H7 (cell line): ENCODE data around the gene LARP1. TPM values are rescaled to one million over a fixed set of nuclear protein-coding genes. Genes with fewer than 3 reads are reported as not detected.
"Not testable (repeated sequence)": the region's sequence is repeated elsewhere in the genome, so short reads cannot be mapped to it uniquely, and the experiment has no call there.

Source experiments
- DNase-seq: peaks from one replicate; pipeline ENCODE4 v3.0.0; 2012
- H3K27me3 ChIP-seq: 2 replicates; pipeline ENCODE4 v1.6.0; 2011; ENCODE audit warnings: mild to moderate bottlenecking, low read length; ENCODE audit not compliant: control insufficient read depth, insufficient read depth
- H3K36me3 ChIP-seq: replicated peaks from 2 replicates; pipeline ENCODE4 v1.5.1; 2011; ENCODE audit warnings: low read length; ENCODE audit not compliant: control insufficient read depth, insufficient read depth
- H3K4me3 ChIP-seq: 2 replicates; pipeline ENCODE4 v1.5.1; 2011; ENCODE audit warnings: low read depth, mild to moderate bottlenecking, control low read depth, low read length, moderate library complexity; ENCODE audit not compliant: insufficient read depth
- total RNA-seq: library from RNA; depleted of rRNA; stranded (reverse); fragments of >200 nt; shearing (Covaris generic); gene quantifications from 2 replicates; pipeline ENCODE4 v1.2.3, GENCODE V29; 2014

LARP1 gene
- total RNA-seq, 1 experiment from 2014 or later = 134 TPM

DNA sequence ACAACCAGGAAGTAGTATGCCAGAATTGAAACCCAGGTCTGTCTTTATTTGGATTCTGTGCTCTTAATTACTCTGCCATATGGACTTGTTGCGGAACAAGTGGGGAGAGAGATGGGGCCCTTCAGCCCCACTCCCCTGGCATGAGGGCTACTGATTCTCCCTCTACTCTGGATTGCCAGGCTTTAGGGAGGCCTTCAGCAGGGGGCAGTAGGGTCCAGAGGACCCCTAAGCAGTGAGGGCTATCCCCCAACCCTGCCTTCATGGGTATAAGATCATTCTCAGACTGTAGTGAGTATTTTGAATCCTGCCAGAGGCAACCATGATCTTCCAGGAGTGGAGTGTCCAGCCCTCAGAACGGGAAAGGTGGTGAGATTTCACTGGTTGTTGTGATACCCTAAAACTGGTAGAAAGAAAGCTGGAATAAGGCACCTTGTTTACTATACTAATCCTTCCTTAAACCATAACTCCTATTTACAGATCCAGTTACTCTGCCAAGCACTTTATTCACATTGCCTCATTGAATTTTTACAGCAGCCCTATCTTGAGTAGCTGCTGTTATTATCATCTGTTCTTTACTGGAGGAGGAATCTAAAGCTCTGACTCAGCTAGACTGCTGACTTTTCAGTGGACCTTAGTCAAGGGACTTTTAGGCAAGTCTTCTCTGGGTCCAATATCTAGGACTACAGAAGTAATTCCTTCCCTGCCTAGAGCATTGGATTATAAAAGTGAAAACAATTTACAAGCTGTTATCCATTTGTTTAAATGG is 31.3 kb upstream of the LARP1 start:
- Histone ChIP-seq H3K27me3 (no peaks in the 10 kb centered on the region), H3K36me3 (no peaks in the 10 kb centered on the region; the same call in 1 of the 2 replicates), H3K4me3 (no peak overlapping the region)
- DNase-seq = no peak

DNA sequence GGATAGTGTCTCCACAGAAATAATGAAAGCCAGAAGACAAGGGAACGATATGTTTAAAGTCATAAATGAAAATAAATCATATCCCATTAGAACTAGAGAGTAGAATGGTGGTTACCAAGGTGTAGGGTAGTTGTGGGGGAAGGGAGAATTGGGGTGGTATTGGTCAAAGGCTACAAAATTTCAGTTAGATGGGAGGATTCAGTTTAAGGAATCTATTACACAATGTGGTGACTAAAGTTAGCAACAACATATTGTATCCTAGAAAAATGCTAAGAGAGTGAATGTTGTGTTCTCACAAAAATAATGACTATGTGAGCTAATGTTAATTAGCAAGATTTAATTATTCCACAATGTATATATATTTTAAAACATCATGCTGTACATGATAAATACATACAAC is 27.8 kb upstream of the LARP1 start:
- no peaks in the 10 kb centered on the region for H3K27me3 ChIP-seq
- H3K4me3 ChIP-seq = no peak overlapping the region
- DNase-seq = no peak
- no peaks in the 10 kb centered on the region; the same call in none of the 2 replicates for H3K36me3 ChIP-seq

DNA sequence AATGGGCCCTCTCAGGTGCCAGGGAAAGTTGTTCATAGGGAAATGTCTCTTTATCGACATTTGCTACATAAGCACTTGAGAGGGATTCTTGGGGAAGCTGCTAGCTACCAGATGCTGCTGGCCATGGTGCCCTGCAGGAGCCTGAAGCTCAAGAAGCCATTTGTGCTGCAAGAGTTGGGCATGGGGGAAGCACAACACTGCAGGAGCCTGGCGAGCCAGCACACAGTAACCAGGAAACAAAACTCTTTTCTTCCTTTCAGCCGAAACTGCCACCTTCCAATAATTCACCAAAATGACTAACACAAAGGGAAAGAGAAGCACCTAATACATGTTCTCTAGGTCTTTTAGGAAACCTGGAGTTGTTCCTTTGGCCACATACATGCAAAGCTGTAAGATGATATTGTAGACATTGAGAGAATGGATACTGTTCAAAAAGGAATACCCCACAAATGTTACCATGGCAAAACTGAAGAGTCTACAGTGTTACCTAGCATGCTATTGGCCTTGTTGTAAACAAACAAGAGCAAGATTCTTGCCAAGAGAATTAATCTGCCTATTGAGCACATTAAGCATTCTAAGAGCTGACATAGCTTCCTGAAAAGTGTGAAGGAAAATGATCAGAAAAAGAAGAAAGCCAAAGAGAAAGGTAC is 26.1 kb upstream of the LARP1 start:
- no peak for DNase-seq
- no peak overlapping the region for H3K4me3 ChIP-seq

DNA sequence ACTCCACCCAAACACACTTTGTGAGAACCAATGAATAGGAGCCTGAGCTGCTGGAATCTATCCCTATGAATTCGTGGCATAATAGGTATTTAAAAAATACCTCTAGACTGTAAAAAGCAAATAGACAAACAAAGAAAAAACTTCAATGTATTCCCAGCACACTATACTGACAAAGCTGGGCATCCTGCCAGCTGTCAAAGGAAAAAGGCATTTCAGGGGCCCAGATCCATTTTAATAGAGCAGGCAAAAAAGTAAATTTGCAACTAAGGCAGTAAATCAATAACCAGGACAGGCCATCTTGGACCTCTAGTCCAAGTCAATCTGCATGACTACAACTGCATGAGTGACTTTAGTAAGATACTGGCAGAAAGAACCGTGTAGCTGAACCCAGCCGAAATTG is 25.6 kb upstream of the LARP1 start:
- H3K36me3 ChIP-seq = no peaks in the 10 kb centered on the region; the same call in 1 of the 2 replicates
- no peak for DNase-seq
- H3K4me3 ChIP-seq = no peak overlapping the region
- H3K27me3 ChIP-seq = no peaks in the 10 kb centered on the region

More for the DNA sequence above, 26.1 kb upstream of the LARP1 start:
- Histone ChIP-seq H3K27me3 (no peaks in the 10 kb centered on the region), H3K36me3 (no peaks in the 10 kb centered on the region; the same call in none of the 2 replicates)

DNA sequence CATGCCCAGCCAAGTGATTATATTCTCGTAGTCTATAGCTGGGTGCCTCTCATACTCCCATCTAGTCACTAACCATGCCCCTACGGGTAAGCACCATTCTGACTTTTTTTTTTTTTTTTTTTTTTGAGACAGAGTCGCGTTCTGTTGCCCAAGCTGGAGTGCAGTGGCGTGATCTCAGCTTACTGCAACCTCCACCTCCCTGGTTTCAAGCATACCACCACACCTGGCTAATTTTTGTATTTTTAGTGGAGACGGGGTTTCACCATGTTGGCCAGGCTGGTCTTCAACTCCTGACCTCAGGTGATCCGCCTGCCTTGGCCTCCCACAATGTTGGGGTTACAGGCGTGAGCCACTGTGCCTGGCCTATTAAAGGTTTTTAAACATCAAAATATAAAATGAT is 24.4 kb upstream of the LARP1 start:
- not testable (repeated sequence) for H3K36me3 ChIP-seq, H3K4me3 ChIP-seq, H3K27me3 ChIP-seq, DNase-seq

DNA sequence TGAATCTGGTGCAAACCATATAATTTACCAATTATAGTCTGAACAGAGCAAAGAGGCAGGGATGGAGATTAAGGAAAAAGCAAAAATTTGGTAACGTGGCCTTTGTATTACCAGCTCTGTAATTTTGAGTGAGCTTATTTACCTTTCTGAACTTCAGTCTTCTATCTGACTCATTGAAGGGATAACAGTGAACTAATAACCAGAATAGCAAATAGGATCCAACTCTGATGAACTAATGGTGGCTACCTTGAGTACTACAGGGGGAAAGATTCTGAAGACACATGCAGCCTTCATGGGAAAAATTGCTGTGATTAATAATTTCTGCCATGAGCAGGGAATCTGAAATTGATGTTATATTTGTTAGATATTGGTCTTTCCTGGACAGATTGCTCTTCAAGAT is 23.0 kb upstream of the LARP1 start:
- Histone ChIP-seq H3K4me3 (no peak overlapping the region), H3K36me3 (no peaks in the 10 kb centered on the region; the same call in 1 of the 2 replicates), H3K27me3 (no peaks in the 10 kb centered on the region)
- no peak for DNase-seq

DNA sequence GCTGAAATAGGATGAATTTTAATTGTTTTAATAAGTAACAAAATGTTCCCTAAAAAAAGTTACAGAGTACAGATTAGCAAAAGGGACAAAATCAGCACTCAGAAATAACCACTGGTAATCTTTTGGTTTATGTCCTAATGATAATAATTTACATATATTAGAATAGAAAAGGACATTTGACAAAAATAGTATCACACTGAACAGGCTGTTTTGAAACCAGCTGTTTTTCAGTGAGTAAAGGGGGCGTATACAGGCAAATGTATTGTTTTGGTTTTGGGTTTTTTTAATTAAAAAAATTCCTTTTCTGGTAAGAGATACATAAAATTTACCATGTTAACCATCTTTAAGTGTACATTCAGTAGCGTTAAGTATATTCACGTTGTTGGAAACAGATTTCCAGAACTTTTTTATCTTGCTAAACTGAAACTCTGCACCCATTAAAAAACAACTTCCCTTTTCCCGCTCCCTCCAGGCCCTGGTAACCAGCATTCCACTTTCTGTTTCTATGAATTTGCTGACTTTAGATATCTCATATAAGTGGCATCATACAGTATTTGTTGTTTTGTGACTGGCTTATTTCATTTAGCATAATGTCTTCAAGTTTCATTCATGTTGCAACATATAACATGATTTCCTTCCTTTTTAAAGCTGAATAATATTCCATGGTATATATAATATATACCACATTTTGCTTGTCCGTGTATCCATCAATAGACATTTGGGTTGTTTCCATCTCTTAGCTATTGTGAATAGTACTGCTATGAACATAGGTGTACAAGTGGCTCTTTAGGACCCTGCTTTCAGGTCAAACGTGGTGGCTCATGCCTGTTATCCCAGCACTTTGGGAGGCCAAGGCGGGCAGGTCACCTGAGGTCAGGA is 20.6 kb upstream of the LARP1 start:
- Histone ChIP-seq H3K4me3 (no peak overlapping the region), H3K27me3 (no peaks in the 10 kb centered on the region), H3K36me3 (no peaks in the 10 kb centered on the region; the same call in 1 of the 2 replicates)
- DNase-seq = no peak

DNA sequence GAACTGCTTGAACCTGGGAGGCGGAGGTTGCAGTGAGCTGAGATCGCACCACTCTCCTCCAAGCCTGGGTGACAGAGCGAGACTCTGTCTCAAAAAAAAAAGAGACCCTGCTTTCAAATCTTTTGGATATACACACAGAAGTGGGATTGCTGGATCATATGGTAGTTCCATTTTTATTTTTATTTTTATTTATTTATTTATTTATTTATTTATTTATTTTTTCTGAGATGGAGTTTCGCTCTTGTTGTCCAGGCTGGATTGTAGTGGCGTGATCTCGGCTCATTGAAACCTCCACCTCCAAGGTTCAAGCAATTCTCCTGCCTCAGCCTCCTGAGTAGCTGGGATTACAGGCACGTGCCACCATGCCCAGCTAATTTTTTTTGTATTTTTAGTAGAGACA is 19.8 kb upstream of the LARP1 start:
- not testable (repeated sequence) for H3K27me3 ChIP-seq, H3K36me3 ChIP-seq, H3K4me3 ChIP-seq, DNase-seq

DNA sequence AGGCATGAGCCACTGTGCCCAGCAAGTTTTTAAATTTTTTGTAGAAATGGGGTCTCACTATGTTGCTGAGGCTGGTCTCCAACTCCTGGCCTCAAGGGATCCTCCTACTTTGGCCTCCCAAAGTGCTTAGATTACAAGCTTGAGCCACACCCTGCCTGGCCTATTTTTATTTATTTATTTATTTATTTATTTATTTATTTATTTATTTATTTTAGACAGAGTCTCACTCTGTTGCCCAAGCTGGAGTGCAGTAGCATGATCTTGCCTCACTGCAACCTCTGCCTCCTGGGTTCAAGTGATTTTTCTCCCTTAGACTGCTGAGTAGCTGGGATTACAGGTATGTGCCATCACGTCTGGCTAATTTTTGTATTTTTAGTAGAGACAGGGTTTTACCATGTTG is 18.8 kb upstream of the LARP1 start:
- not testable (repeated sequence) for H3K36me3 ChIP-seq, DNase-seq, H3K4me3 ChIP-seq, H3K27me3 ChIP-seq

DNA sequence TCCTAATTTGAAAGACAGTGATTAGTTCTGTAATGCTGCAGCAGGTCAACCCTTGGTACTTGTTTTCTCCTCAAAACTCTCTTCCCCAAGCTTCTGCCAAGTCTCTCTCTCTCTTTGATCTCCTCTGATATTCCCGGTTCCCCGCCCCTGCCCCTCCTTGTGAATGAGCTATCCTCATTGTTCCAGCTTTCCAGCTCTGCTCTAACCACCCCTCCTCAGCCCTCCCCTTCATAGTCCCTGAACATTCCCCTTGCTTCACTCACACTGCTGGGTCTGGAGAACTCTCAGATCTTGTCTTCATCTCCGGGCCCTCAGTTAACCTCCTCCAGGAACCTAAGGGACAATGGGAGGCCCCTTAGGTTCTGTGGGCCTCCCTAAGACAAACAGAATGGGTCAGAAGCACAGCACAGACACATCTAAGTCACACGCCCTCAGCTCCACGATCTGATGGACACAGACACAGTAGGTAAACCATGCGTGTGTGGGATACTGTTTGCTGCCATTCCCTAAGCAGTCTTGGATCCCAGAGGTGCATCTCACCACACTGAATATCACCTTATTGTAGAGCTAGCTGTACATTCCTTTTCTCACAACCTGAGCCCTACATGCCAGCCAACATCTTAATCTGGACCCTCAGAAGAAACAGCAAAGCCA is 17.4 kb upstream of the LARP1 start:
- Histone ChIP-seq H3K27me3 (no peaks in the 10 kb centered on the region), H3K4me3 (no peak overlapping the region), H3K36me3 (no peaks in the 10 kb centered on the region)
- no peak for DNase-seq

DNA sequence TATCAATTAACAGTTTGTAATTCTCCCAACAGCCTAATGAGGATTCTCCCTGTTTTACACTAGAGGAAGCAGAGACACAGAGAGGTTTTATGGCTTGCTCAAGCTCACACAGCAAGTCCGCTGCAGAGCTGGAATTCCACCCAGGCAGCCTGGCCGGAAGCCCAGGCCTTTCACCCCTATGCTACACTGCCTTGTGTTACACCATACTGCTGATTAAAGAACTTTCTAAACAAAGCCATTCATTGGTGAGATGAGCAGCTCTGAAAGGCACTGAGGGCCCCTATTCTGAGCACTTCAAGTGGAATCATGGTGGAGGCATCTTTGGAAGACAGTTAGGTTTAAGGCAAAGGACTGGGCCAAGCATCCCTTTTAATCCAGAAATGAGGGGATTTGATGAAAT is 14.7 kb upstream of the LARP1 start:
- DNase-seq = no peak
- H3K36me3 ChIP-seq = no peaks in the 10 kb centered on the region
- H3K4me3 ChIP-seq = no peak overlapping the region
- no peaks in the 10 kb centered on the region for H3K27me3 ChIP-seq

DNA sequence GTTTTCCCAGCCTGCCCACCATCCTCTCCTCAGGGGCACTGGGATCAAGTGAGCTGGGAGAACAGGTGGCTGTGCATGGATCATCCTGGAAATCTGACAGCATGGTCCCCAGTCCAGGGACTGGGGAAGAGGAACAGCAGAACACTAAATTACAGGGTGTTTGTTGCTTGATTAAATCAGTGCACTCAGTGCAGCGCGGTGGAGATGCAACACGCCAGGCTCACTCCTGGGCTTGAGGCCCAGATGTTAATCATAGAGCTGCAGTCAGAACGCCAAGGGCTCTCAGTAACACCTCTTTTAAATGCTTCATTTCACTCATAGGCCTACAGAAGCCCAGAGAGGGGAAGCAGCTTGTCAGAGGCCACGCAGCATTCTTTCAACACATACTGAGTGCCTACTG is 14.2 kb upstream of the LARP1 start:
- Histone ChIP-seq H3K4me3 (no peak overlapping the region), H3K27me3 (no peaks in the 10 kb centered on the region), H3K36me3 (no peaks in the 10 kb centered on the region)
- DNase-seq = no peak

DNA sequence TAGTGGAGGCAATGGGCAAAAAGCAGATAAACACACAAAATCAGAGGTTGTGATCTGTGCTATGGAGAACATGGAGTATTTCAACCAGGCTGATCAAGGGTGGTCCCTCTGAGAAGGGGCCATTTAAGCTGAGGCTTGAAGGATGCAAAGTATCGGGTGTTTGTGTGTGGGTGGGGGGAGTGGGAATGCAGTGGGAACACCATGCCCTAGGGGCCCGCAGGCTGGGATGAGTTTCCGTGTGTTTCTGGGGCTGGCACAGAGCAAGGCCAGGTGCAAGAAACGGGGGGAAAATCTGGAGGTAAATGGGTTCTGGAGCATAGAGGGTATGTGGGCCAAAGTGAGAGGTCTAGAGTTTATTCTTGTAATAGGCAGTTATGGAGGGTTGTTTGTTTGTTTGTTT is 13.8 kb upstream of the LARP1 start:
- H3K4me3 ChIP-seq = no peak overlapping the region
- H3K36me3 ChIP-seq = no peaks in the 10 kb centered on the region; the same call in 1 of the 2 replicates
- DNase-seq = no peak
- no peaks in the 10 kb centered on the region for H3K27me3 ChIP-seq

DNA sequence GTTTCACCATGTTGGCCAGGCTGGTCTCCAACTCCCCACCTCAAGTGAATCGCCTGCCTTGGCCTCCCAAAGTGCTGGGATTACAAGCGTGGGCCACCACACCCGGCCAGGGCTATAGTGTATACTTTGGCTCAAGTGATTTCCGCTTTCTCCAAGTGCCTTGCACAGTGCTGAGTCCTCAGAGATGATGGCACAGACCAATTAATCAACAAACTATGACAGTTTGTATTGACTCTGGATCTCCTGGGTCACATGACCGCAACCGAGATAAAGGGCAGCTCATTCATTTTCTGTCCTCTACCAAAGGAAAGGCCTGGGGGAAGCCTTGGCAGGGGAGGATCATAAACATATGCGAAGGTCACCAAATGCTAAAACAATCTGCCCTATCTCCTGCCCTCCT is 11.4 kb upstream of the LARP1 start:
- no peak for DNase-seq
- H3K4me3 ChIP-seq = no peak overlapping the region
- no peaks in the 10 kb centered on the region for H3K27me3 ChIP-seq
- H3K36me3 ChIP-seq = no peaks in the 10 kb centered on the region; the same call in 1 of the 2 replicates
